Measurements from ENCODE around the gene CPZ.
"Not testable (repeated sequence)": the region's sequence is repeated elsewhere in the genome, so short reads cannot be mapped to it uniquely, and the experiment has no call there.

CPZ gene

DNA sequence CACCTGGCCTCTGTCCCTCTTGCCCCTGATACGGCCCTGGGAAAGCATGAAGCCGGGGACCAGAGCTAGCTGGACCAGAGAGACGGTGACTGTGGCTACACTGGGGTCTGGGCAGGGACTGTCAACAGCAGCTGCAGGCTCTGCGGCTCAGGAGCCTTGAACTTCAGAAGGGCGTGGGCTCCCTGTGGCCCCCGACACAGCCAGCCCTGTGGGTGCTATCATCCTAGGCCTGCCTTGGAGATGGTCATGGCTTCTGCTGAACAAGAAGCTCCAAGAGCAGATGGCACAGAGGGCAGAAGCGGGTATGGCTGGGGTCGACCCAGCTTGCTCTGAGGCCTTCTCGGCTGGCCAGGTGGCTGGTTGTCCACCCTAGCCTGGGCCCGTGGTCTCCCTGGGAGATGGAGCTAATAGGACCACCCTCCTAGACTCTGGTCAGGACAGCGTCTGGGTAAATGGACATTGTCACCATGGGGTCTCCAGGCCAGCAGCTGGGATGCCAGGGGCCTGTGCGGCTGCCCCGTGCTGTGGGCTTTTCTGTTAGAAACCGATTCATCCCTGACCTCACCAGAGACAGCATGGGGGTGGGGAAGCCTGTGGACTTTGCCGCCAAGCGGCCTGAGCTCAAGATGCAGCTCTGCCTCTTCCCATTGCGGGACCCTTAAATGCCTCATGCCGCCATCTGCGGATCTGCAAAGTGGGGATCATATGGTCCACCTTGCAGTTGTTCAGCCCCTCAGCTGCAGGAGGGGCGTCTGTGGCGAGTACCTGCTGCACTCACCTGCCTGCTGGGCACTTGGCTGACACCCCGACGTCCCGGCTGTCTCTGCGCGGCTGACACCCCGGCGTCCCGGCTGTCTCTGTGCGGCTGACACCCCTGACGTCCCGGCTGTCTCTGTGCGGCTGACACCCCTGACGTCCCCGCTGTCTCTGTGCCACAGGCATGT lies 21.1 kb downstream of the CPZ start:
- no peak for DNase-seq

DNA sequence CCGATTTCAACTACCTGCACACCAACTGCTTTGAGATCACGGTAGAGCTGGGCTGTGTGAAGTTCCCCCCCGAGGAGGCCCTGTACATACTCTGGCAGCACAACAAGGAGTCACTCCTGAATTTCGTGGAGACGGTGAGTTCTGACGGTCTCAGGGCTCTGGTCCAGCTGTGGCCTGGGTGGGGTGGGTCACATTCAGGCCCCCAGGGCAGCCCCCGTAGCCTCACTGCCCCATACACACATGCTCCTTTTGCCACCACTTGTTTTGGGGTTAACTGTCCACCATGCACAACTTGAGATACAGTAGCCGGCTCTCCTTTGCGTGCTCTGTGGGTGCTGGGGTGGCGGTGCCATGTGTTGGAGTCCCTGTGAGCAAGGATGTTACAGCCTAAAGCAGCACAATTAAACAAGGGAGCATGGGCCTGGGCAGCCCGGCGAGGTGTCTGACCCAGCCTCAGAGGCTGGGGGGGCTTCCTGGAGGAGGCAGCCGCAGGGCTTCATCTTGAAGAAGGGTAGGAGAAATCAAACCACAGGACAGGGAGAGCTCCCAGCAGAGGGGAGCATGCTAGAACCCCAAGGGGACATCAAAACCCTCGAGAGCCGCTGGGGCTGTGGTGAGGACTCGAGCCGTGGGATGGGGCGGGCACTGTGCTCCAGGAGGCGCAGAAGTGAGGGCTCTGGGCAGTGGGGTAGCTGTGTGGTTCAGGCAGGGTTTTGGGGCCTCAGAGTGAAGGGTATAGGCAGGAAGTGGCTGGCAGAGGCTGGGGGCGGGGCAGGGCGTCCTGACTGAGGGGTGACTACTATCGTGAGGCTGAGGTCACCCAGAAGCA lies 22.0 kb downstream of the CPZ start:
- no peak for DNase-seq

DNA sequence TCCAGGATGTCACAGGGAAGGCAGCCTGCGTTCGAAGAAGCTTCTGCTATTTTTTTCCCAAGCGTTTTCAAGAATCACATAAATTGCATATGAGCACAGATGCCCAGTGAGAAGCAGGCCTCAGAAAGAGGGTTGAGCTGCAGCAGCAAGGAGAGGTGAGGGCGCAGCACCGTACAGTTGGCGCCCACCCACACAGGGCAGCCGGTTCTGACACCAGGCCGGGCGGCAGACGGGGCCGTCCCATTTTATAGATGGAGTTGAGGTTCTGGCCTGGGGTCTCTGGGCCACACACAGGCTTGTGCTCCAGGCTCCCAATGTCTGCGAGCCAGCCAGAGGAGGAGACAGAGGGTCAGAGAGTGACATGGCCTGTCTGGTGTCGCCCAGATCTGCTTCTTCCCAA lies 22.8 kb downstream of the CPZ start:
- no peak for DNase-seq

DNA sequence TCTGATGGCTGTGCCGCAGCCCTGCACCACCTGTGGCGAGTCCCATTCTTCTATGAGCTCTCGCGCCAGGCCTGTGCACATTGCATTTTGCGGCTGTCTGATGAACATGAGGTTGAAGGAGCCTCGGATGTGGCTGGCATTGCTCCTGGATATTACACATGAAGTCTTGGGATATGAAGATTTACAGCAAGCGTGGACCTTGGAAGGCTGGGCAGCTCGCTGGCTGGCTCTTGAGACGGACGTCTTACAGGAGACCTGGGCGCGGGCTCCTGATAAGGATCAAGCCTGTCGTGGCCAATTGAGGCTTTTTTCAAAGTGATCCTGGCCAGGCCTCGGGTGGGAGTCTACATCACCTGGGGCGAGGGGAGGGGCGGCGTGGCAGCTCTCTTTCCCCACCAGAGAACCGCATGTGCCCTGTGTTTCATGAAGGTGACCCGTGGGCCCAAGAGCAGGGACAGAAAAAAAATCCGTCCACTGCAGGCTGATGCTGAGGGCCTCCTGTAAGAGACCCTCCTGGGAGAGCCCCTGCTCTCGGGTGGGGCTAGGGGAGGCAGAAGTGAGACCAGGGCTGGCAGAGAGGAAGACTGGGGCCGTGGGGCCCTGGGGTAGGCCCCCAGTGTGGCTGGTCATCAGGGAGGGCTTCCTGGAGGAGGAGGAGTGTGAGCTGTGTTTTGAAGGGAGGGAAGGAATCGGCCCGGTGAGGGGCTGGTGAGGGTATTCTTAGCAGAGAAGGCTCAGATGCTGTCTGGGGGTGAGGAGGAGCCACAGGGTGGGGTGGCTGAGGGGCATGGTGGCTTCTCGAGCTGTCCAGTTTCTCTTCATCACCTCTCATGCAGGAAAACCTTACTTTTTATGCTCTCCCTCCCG lies 23.6 kb downstream of the CPZ start:
- DNase-seq = no peak

DNA sequence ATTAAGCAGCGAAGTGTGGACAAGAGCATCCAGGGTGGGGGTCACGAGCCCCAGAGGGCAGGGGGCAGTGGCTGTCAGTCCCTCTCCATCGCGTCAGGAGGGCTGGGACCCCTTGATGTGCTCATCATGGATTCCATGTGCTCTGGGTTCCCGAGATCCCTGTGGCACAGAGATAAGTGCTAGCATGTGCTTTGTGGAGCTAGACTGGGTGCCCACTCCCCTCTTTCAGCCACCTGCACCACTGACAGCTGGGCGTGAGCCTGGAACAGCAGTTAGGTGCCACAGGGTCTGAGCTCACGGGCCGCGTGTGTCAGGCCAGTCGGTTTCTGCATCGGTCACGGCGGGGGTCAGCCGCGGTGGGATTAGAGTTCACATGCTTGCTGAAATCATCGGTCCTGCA lies 24.3 kb downstream of the CPZ start:
- no peak for DNase-seq

DNA sequence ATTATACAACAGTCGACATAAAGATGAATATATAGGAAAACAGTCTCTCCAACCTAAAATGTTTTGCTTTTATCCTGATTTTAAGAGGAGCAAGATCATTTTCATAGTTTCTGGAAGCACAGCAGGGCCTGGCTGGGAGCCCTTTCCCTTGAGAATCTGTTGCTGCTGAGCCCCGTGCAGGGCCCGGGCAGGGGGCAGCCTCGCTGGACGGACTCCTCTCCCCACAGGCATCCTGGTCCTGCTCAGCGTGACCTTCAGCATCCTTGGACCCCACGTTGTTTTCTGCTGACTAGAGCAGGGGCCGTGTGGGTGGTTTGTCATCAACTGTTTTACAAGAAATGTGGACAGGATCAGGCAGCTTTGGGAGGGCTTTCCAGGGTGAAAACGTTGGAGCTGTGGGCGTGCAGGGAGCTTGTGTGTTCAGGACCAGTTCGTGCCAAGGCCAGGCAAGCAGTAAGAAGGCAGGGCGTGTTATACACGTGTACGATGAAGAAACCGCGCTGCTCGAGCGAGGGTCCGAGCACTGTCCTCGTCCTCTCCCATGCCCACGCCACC lies 25.0 kb downstream of the CPZ start:
- DNase-seq = no peak

DNA sequence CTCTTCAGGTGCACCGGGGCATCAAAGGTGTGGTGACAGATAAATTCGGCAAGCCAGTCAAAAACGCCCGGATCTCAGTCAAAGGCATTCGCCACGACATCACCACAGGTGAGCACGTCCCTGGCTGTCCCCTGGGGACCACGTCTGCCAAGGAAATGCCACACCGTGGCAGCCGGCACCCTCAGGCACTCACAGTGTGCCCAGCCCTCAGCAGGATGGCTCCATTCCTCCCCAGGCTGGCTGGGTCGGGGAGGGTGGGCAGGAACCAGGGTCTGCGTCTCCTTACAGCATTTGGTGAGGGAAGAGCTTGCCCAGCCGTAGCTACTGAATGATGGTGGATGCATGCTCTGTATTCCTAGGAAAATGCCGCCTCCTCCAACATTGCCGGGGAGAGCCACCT lies 25.9 kb downstream of the CPZ start:
- DNase-seq = no peak

DNA sequence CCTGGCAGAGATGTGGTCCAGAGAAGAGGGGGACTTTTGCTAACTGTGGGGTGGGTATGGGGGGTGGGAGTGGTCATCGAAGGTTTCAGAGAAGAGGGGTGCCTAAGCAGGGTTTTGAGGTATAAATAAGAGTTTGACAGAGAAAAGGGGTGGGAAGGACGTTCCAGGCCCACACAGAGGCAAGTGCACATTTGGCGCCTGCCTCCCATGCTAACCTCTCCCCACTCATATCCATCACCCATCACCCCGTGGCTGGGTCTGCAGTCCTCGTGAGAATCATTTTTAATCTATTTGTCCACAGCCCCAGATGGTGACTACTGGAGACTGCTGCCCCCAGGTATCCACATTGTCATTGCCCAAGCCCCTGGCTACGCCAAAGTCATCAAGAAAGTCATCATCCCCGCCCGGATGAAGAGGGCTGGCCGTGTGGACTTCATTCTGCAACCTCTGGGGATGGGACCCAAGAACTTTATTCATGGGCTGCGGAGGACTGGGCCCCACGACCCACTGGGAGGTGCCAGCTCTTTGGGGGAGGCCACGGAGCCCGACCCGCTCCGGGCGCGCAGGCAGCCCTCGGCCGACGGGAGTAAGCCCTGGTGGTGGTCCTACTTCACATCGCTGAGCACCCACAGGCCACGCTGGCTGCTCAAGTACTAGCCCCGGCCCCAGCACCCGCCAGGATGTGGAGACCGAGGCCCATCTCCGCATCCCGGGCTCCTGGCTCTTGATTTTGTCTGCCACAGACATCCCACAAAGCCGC lies 26.6 kb downstream of the CPZ start:
- no peak for DNase-seq

DNA sequence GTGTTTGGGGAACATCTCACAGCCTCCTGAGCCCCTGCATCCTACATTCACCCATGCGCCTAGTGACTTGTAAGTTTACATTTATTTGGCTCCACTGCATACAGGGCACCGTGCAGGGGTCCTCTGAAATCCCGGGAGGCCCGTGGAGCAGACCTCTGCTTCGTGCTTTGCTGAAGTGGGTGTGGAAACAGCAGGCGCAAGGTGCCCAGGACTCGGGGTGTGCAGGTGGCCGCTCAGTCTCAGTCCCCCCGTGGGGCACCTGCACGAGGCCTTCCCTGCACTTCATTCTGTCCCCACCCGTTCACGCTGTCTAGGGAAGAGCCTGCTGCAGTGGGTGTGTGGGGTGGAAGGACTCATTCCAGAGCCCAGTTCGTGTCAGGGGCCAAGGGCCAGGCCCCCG lies 28.6 kb downstream of the CPZ start:
- not testable (repeated sequence) for DNase-seq

DNA sequence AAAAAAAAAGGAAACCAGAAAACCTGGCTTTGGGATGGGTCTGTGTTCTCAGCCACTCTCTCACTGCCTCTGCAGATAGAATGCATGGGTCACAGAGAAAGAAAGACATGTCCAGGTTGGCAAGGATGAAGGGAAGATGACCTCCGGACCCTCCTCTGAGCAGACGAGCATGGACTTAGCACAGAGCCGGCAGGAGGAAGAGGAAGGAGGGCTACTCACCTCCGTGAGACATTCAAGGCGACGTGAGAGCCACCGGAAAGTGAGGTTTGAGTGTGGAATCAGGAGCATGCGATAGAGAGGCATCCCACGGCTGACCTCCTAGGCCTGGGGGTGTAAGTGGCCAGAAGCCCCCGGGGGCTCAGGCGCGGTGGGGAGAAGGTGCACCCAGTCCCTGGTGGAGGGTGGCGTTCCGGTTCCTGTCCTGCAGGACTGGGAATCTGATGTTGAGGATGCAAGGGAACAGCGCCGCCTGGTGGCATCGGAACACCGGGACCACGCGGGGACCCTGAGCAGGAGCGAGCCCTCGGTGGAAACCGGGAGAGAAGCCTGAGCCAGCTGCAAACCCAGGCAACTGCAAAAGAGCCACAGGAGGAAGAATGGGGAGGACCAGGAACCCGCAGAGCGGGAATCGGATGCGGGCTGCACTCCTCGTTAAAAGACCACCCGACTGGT lies 32.2 kb downstream of the CPZ start:
- DNase-seq = not testable (repeated sequence)

DNA sequence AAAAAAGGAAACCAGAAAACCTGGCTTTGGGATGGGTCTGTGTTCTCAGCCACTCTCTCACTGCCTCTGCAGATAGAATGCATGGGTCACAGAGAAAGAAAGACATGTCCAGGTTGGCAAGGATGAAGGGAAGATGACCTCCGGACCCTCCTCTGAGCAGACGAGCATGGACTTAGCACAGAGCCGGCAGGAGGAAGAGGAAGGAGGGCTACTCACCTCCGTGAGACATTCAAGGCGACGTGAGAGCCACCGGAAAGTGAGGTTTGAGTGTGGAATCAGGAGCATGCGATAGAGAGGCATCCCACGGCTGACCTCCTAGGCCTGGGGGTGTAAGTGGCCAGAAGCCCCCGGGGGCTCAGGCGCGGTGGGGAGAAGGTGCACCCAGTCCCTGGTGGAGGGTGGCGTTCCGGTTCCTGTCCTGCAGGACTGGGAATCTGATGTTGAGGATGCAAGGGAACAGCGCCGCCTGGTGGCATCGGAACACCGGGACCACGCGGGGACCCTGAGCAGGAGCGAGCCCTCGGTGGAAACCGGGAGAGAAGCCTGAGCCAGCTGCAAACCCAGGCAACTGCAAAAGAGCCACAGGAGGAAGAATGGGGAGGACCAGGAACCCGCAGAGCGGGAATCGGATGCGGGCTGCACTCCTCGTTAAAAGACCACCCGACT lies 37.8 kb downstream of the CPZ start:
- DNase-seq = not testable (repeated sequence)

DNA sequence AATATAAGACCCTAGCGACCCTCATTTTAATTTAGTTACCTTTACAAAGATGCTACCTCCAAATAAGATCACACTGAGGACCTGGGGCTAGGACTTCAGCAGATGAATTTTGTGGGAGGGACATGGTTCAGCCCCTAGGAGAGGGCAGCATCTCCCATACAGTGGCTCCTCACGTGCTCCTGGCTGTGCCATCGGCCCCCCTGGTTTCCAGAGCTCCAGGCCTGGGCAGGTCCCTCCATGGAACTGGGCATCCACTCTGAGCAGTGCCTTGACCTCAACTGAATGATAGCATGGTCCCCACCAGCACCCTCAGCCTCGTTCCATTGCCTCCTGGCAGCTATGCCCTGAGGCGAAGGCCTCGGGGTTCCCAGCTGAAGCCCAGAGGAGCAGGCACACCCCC lies 39.3 kb downstream of the CPZ start:
- not testable (repeated sequence) for DNase-seq

DNA sequence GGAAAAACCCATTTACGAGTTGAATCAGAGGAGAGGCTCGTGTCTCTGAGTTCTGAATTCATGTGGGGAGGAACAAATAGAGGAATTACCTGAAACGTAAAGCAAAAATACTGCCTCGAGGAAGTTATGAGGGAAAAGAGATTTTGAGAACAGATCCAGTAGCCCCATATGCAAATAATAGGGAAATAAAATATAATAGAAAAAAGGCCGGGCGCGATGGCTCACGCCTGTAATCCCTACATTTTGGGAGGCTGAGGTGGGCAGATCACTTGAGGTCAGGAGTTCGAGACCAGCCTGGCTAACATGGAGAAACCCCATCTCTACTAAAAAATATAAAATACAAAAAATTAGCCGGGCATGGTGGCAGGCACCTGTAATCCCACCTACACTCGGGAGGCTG lies 42.2 kb downstream of the CPZ start:
- DNase-seq = not testable (repeated sequence)

DNA sequence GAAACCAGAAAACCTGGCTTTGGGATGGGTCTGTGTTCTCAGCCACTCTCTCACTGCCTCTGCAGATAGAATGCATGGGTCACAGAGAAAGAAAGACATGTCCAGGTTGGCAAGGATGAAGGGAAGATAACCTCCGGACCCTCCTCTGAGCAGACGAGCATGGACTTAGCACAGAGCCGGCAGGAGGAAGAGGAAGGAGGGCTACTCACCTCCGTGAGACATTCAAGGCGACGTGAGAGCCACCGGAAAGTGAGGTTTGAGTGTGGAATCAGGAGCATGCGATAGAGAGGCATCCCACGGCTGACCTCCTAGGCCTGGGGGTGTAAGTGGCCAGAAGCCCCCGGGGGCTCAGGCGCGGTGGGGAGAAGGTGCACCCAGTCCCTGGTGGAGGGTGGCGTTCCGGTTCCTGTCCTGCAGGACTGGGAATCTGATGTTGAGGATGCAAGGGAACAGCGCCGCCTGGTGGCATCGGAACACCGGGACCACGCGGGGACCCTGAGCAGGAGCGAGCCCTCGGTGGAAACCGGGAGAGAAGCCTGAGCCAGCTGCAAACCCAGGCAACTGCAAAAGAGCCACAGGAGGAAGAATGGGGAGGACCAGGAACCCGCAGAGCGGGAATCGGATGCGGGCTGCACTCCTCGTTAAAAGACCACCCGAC lies 43.5 kb downstream of the CPZ start:
- not testable (repeated sequence) for DNase-seq

DNA sequence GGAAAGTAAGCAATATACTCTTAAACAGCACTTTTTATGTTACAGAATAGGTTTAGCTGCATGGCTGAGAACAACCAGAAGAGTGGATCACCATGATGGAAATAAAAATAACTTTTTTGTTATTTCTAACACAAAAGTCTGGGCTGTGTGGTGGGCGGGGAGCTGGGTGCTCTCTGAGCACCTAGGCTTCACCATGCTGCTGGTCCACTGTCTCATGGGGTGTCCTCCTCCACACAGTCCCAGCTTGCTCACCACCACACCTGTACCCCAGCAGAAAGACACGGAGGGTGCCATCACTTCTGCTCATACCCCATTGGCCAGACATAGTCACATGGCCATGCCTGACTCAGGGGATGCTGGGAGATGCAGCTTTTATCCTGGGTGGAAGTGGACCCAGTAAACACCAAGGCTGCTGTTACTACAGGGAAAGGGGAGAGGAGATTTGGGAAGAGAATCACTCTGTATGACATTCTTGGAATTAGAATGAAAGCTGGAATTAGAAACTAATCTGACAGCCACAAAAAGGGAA lies 45.0 kb downstream of the CPZ start:
- DNase-seq = no peak

DNA sequence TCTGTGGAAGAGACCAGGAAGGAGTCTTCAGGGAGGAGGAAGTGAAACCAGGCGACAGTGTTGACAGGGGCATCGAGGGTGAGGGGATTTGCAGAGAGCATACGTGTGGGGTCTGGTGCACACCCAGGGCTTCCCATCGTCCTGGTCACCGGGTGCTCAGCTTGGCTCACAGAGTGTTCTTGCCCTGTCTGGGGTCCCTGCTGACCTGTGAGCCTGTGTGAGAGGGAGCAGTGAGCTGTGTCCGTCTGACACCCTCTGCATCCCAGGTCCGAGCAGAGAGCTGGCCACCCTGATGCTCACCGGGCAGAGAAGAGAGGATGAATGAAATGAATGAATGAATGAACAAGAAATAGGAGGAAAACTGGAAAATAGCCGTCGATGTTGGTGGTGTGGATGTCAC lies 46.5 kb downstream of the CPZ start:
- DNase-seq = no peak

DNA sequence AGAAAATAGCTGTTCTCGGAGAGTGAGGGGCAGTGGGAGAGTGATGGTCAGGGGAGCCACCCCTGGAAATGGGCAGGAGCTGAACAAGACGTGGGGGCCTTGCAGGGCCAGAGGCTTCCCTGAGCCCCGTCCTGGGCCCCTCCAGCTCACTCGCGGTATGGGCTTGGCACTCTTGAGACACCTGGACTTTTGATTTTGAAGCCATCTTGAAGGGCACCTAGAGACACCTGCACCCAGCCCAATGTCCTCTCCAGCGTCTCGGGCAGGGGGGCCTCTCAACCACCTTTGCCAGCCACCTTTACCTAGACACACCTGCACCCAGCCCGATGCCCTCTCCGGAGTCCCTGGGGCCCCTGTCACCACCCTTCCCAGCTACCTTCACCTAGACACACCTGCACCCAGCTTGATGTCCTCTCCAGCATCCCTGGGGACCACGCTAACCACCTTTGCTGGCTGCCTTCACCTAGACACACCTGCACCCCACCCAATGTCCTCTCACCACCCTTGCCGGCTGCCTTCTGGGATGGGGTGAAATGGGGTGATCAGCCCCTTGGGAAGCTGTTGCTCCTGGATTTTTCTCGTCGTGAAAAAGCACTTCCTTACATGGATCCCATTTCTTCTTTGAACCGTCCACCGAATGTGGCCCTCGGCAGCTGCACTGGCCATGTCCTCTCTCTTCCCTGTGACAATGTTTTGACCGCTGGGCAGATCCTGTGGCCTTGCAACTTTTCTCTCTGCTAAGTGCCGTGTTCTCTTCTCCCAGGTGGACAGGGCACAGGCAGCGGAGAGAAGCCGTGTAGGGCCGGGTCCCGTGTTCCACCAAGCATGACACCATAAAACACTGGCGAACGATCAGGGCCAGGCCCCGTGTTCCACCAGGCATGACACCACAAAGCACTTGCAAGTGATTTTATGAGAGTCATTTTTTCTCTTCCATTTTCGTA lies 47.5 kb downstream of the CPZ start:
- DNase-seq = no peak

DNA sequence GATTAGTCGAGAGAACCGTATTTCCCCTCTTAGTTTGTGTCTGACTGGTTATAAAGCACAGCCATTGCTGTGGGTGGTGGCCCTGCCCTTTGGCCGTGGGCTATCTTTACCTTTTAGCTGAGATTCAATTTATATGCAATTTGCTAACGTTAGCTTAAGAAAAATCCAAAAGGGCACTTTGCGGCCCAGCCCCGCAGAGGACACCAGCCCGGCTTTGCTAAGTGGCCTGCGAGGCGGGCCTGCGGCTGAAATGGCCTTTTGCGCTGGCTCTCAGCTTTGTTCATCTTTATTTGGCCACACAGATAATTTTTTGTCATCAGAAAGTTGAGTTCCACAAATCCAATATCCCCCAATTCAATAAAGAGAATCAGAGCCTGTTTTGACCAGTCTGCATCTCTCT lies 48.3 kb downstream of the CPZ start:
- no peak for DNase-seq

DNA sequence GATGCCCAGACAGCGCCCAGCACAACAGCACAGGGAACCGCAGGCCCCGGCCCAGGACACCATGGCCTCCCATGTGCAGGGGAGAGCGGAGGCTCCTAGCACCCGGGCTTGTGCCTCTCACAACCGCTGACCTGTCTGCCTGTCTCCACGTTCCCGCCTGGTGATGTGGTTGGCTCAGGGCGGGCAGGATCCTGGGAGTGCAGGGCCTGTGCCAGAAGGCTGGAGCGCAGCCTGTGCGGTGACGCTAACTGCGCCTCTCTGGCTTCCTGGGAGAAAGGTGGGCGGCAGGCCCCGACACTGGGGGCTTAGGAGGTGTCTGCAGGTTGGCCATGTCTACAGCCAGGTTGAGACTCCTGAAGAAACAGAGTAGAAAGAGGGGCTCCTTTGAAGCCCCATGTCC lies 48.7 kb downstream of the CPZ start:
- no peak for DNase-seq
